Panc1 (cell line): ENCODE measurements around the gene NUDT16. TPM values are rescaled to one million over a fixed set of nuclear protein-coding genes. Genes with fewer than 3 reads are reported as not detected.

Experiments
- ATAC-seq: fragments of 200-7000 bp; cut with Tn5 transposase; 2 replicates; pipeline ENCODE4 v1.9.1; 2020; ENCODE audit warnings: mild to moderate bottlenecking, moderate library complexity
- BruUV-seq: library from RNA; stranded (reverse); fragments of 400-500 nt; replicated peaks from 2 replicates; lab custom pipeline; 2021; lab: Mats Ljungman, UMichigan
- CTCF ChIA-PET: fragments of 300-600 bp; sonication (Branson Sonifier 250); formaldehyde crosslinking; loops from one replicate; lab custom pipeline; 2022; ENCODE audit warnings: antibody characterized with exemption; lab: Charles Lee
- POLR2A ChIA-PET: fragments of 300-600 bp; sonication (Branson Sonifier 250); formaldehyde crosslinking; loops from one replicate; lab custom pipeline; 2022; ENCODE audit warnings: antibody characterized with exemption; lab: Charles Lee
- DNase-seq: peaks from one replicate; pipeline ENCODE4 v3.0.0-alpha.2; 2010; ENCODE audit warnings: low read depth, low spot score
- H3K27ac ChIP-seq: 2 replicates; pipeline ENCODE4 v1.5.1; 2011; ENCODE audit warnings: mild to moderate bottlenecking, low read length, inconsistent platforms
- H3K27me3 ChIP-seq: fragments of 200-500 bp; sonication (Bioruptor generic); 2 replicates; pipeline ENCODE4 v1.6.0; 2014; ENCODE audit warnings: low read length, inconsistent platforms; ENCODE audit not compliant: control insufficient read depth, insufficient read depth
- H3K36me3 ChIP-seq: fragments of 200-500 bp; sonication (Bioruptor generic); 2 replicates; pipeline ENCODE4 v1.5.1; 2014; ENCODE audit warnings: inconsistent platforms, mild to moderate bottlenecking, low read length, moderate library complexity; ENCODE audit not compliant: control insufficient read depth, insufficient read depth
- H3K4me1 ChIP-seq: 2 replicates; pipeline ENCODE4 v1.5.1; 2011; ENCODE audit warnings: inconsistent platforms, mild to moderate bottlenecking, low read length, moderate library complexity; ENCODE audit not compliant: control insufficient read depth, insufficient read depth
- H3K4me3 ChIP-seq, 2 experiments: 2 replicates each; pipeline ENCODE4 v1.5.1; 2011 to 2012; ENCODE audit warnings: low read depth in 2 of 2, low read length in 2 of 2, mild to moderate bottlenecking in 2 of 2, inconsistent platforms in 1 of 2, moderate library complexity in 1 of 2
- H3K9me3 ChIP-seq: fragments of 200-500 bp; sonication (Bioruptor generic); 2 replicates; pipeline ENCODE4 v1.5.1; 2014; ENCODE audit warnings: low read depth, mild to moderate bottlenecking, inconsistent platforms, low read length, moderate library complexity; ENCODE audit not compliant: control insufficient read depth, insufficient read depth
- POLR2AphosphoS5 ChIP-seq: IDR thresholded peaks from 2 replicates; pipeline ENCODE4 v1.6.1; 2012; ENCODE audit warnings: mild to moderate bottlenecking, low read depth, low read length, moderate library complexity
- SIN3A ChIP-seq: IDR thresholded peaks from 2 replicates; pipeline ENCODE4 v1.6.1; 2012; ENCODE audit warnings: low read depth, mild to moderate bottlenecking, low read length, moderate library complexity, borderline replicate concordance; ENCODE audit not compliant: insufficient read depth
- TCF7L2 ChIP-seq: IDR thresholded peaks from 2 replicates; pipeline ENCODE4 v1.6.1; 2011; ENCODE audit warnings: mild to moderate bottlenecking, low read depth, low read length, inconsistent platforms
- in situ Hi-C: cut with HindIII; loops from 2 replicates; pipeline ENCODE4 v1.10.0; 2016; ENCODE audit warnings: low sequenced_read_pairs, low pct_unique_long_range_greater_than_20kb
- intact Hi-C: fragments of 100-400 bp; cut with micrococcal nuclease; formaldehyde crosslinking; loops from one replicate; pipeline ENCODE4 v1.10.0; 2022; ENCODE audit not compliant: unreplicated experiment
- total RNA-seq: library from RNA; stranded (reverse); gene quantifications from one replicate; pipeline ENCODE4 v1.2.1, GENCODE V29; 2021; ENCODE audit not compliant: unreplicated experiment
- TF ChIP-seq, protein P1 (sequence below), 2 experiments: IDR thresholded peaks; 2 replicates each; pipeline ENCODE4 v1.6.1; 2011 to 2012; ENCODE audit warnings: low read depth in 2 of 2, control low read depth in 1 of 2, low read length in 1 of 2, mild to moderate bottlenecking in 1 of 2, moderate library complexity in 1 of 2; ENCODE audit not compliant: insufficient read depth in 1 of 2
- TF ChIP-seq, protein P2 (sequence below): fragments of 450-650 bp; IDR thresholded peaks from 2 replicates; pipeline ENCODE4 v1.5.1; 2017; ENCODE audit warnings: mild to moderate bottlenecking

The NUDT16 gene
- total RNA-seq, 1 experiment from 2014 or later: 12.5 TPM

DNA sequence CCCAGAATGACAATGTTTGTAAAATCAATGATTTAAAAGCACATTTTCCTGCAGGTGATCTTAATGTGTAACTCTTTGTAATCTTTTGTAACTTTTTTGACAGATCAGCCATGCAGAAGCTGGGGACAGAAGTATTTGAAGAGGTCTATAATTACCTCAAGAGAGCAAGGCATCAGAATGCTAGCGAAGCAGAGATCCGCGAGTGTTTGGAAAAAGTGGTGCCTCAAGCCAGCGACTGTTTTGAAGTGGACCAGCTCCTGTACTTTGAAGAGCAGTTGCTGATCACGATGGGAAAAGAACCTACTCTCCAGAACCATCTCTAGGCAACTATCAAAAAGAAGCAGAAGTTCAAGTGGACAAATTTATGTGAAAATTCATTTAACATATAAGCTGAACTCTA lies 32.1 kb upstream of the NUDT16 start:
- Histone ChIP-seq H3K27ac (no peak overlapping the region), H3K9me3 (no peaks in the 10 kb centered on the region), H3K27me3 (no peaks in the 10 kb centered on the region), H3K4me1 (no peaks in the 10 kb centered on the region; the same call in 1 of the 2 replicates), H3K4me3 (no peak overlapping the region), H3K36me3 (no peaks in the 10 kb centered on the region)
- ATAC-seq (no peak), DNase-seq (no peak)
- in situ Hi-C loops (no loop called here), intact Hi-C loops (no loop called here)
- ChIA-PET POLR2A (no interaction called here), CTCF (no interaction called here)
- TF ChIP-seq TCF7L2: no peak
- TF ChIP-seq POLR2AphosphoS5: no peak
- no TSS peak for BruUV-seq

- DNase-seq: no peak
- POLR2A ChIA-PET: no interaction called here
- no peak overlapping the region for H3K4me3 ChIP-seq
- ATAC-seq: peak; percentile 63
- no peaks in the 10 kb centered on the region for H3K27me3 ChIP-seq
- intact Hi-C loops: no loop called here
- H3K36me3 ChIP-seq: no peaks in the 10 kb centered on the region
- TF ChIP-seq, protein P1, sequence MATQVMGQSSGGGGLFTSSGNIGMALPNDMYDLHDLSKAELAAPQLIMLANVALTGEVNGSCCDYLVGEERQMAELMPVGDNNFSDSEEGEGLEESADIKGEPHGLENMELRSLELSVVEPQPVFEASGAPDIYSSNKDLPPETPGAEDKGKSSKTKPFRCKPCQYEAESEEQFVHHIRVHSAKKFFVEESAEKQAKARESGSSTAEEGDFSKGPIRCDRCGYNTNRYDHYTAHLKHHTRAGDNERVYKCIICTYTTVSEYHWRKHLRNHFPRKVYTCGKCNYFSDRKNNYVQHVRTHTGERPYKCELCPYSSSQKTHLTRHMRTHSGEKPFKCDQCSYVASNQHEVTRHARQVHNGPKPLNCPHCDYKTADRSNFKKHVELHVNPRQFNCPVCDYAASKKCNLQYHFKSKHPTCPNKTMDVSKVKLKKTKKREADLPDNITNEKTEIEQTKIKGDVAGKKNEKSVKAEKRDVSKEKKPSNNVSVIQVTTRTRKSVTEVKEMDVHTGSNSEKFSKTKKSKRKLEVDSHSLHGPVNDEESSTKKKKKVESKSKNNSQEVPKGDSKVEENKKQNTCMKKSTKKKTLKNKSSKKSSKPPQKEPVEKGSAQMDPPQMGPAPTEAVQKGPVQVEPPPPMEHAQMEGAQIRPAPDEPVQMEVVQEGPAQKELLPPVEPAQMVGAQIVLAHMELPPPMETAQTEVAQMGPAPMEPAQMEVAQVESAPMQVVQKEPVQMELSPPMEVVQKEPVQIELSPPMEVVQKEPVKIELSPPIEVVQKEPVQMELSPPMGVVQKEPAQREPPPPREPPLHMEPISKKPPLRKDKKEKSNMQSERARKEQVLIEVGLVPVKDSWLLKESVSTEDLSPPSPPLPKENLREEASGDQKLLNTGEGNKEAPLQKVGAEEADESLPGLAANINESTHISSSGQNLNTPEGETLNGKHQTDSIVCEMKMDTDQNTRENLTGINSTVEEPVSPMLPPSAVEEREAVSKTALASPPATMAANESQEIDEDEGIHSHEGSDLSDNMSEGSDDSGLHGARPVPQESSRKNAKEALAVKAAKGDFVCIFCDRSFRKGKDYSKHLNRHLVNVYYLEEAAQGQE (IDR thresholded peaks at IDR 0.05; ENCODE audit: insufficient read depth in 1 of 2, low read depth in 2 of 2, low read length in 1 of 2): no peak
- TF ChIP-seq SIN3A (no peak), TCF7L2 (no peak), POLR2AphosphoS5 (no peak)
- TF ChIP-seq, protein P2, sequence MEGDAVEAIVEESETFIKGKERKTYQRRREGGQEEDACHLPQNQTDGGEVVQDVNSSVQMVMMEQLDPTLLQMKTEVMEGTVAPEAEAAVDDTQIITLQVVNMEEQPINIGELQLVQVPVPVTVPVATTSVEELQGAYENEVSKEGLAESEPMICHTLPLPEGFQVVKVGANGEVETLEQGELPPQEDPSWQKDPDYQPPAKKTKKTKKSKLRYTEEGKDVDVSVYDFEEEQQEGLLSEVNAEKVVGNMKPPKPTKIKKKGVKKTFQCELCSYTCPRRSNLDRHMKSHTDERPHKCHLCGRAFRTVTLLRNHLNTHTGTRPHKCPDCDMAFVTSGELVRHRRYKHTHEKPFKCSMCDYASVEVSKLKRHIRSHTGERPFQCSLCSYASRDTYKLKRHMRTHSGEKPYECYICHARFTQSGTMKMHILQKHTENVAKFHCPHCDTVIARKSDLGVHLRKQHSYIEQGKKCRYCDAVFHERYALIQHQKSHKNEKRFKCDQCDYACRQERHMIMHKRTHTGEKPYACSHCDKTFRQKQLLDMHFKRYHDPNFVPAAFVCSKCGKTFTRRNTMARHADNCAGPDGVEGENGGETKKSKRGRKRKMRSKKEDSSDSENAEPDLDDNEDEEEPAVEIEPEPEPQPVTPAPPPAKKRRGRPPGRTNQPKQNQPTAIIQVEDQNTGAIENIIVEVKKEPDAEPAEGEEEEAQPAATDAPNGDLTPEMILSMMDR: no peak
- no peak overlapping the region for H3K27ac ChIP-seq
- in situ Hi-C loops: no loop called here
- no peaks in the 10 kb centered on the region for H3K9me3 ChIP-seq
- CTCF ChIA-PET: no interaction called here
- no peaks in the 10 kb centered on the region; the same call in 1 of the 2 replicates for H3K4me1 ChIP-seq
- BruUV-seq: no TSS peak
Observed at GRCh38 chr3:131349946-131350347, 31.6 kb upstream of the NUDT16 start.

DNA sequence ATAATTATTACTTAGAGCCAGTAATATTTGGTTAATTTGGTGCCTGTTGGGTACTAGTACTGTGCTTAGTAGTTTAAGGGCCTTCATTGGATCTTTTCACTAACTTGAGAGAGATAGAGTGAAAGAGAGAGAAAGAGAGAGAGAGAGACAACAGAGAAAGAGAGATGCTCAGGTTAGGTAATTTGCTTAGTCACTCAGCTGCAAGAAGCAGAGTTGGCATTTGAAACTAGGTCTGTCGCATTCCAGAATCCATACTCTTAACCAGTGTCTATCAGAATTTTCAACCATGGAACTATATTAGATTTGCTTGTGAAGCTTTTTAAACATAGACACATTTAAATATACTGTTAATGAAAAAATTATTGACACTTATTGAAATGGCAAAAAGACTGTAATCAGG lies 31.1 kb upstream of the NUDT16 start:
- H3K4me1 ChIP-seq: no peaks in the 10 kb centered on the region; the same call in 1 of the 2 replicates
- in situ Hi-C loops: no loop called here
- no peaks in the 10 kb centered on the region for H3K9me3 ChIP-seq
- no peaks in the 10 kb centered on the region for H3K27me3 ChIP-seq
- no peak for ATAC-seq
- ChIA-PET POLR2A (no interaction called here), CTCF (no interaction called here)
- no TSS peak for BruUV-seq
- intact Hi-C loops: no loop called here
- no peaks in the 10 kb centered on the region for H3K36me3 ChIP-seq
- no peak overlapping the region for H3K4me3 ChIP-seq
- TF ChIP-seq, protein P1 (IDR thresholded peaks at IDR 0.05; ENCODE audit: insufficient read depth in 1 of 2, low read depth in 2 of 2, low read length in 1 of 2): no peak
- TF ChIP-seq, protein P2: no peak
- TF ChIP-seq POLR2AphosphoS5 (no peak), TCF7L2 (no peak), SIN3A (no peak)
- no peak overlapping the region for H3K27ac ChIP-seq
- no peak for DNase-seq
